Left renal cortex interstitium (tissue), 4 donors: ENCODE results near the gene COQ2. TPM values are rescaled to one million over a fixed set of nuclear protein-coding genes. Genes with fewer than 3 reads are reported as not detected.
"Not testable (repeated sequence)": the region's sequence is repeated elsewhere in the genome, so short reads cannot be mapped to it uniquely, and the experiment has no call there.

Source experiments
- DNase-seq, 4 donors: peaks; one replicate each; pipeline ENCODE4 v3.0.0-alpha.2; 2013; ENCODE audit warnings: low read depth in 4 of 4, low spot score in 2 of 4, missing footprints in 1 of 4
- polyA plus RNA-seq, 4 donors: library from polyadenylated mRNA; unstranded; fragments of 120-200 nt; gene quantifications; one replicate each; pipeline ENCODE4 v1.2.1, GENCODE V29; 2013; ENCODE audit not compliant: insufficient read length in 4 of 4

COQ2 gene
- polyA plus RNA-seq, 4 donors = 14.7 to 16.6 (median 16.4) TPM

GRCh38 chr4:83250687-83251446 is 33.7 kb downstream of the COQ2 start:
- DNase-seq = no peak

- DNase-seq = no peak
Observed at GRCh38 chr4:83248486-83248885, 36.1 kb downstream of the COQ2 start.

- DNase-seq = no peak
Observed at GRCh38 chr4:83247415-83248357, 36.9 kb downstream of the COQ2 start.

- no peak for DNase-seq
Observed at GRCh38 chr4:83241132-83241531, 43.5 kb downstream of the COQ2 start.

GRCh38 chr4:83240379-83240875 is 44.2 kb downstream of the COQ2 start:
- DNase-seq = no peak

- DNase-seq = no peak
Observed at GRCh38 chr4:83238393-83239248, 46.0 kb downstream of the COQ2 start.

GRCh38 chr4:83237591-83237990 is 47.0 kb downstream of the COQ2 start:
- DNase-seq = no peak

- DNase-seq = not testable (repeated sequence)
Observed at GRCh38 chr4:83235645-83236133, 48.9 kb downstream of the COQ2 start.

GRCh38 chr4:83234902-83235644 is 49.5 kb downstream of the COQ2 start:
- DNase-seq = no peak

GRCh38 chr4:83234387-83234786 is 50.2 kb downstream of the COQ2 start:
- not testable (repeated sequence) for DNase-seq

- DNase-seq = no peak
Observed at GRCh38 chr4:83232082-83232481, 52.5 kb downstream of the COQ2 start.

- no peak for DNase-seq
Observed at GRCh38 chr4:83231620-83232076, 53.0 kb downstream of the COQ2 start.

- no peak for DNase-seq
Observed at GRCh38 chr4:83230928-83231327, 53.7 kb downstream of the COQ2 start.

GRCh38 chr4:83229791-83230190 is 54.8 kb downstream of the COQ2 start:
- no peak for DNase-seq

GRCh38 chr4:83228231-83228630 is 56.4 kb downstream of the COQ2 start:
- no peak for DNase-seq

GRCh38 chr4:83224502-83225197 is 59.9 kb downstream of the COQ2 start:
- DNase-seq = no peak

GRCh38 chr4:83223781-83224180 is 60.8 kb downstream of the COQ2 start:
- no peak for DNase-seq

GRCh38 chr4:83221897-83222441 is 62.6 kb downstream of the COQ2 start:
- no peak for DNase-seq
